Measurements from ENCODE around the gene CEP83.

DNA sequence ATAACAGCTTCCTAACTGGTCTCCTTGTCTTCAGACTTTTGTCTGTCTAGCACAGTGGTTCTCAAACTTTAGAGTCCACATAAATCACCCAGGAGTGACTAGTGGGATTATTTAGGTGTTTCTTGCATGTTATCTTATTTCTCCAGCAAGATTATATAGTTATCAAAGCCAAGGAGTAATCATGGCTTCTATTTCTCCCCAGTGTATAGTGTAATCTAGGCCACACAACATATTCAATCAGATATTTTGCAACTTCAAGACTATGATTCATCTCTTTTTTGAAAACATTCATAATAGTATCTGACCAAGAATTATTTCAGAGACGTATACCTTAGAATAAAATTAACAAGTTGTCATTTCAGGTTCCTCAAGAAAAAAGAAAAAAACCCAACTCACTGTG, 131.9 kb downstream of the CEP83 start:
- TF ChIP-seq YY1 (IDR thresholded peaks at IDR 0.05; ENCODE audit: insufficient read depth, insufficient read length) = no peak
- no peak for TF ChIP-seq ZNF274 (IDR thresholded peaks at IDR 0.05; ENCODE audit: low read depth, low read length)
